Measurements from ENCODE around the gene DSCAML1.

DNA sequence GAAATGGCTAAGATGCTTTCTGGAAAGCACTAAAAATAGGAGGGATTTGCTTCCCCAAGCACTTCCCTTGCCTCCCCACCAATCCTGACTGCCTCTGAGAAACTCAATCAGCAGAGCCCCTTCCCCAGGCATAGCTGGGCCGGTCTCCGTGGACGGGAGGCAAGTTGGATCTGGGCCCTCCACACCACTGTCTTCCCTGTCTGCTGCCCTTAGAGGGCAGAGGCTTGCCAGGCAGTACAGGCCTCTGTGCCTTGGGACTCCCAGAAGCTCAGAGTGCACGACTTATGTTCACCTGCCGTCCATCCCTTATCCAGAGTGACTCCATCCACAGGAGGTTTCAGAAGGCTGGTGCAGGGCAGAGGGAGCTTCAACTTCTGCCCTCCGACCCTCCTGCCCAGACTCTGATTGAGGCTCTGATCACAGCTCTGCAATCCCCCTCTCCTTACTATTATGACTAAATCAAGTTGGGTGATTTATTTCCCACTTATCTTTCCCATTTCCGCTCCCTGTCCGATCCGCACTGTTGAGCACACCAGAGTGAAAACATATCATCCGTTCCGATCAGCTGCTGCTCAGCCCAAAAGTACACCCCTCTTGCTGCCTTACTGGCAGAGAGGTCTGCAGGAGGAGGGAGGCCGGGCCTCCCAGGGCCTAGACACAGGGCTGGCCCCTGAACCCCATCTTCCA lies 71.8 kb downstream of the DSCAML1 start:
- no peak for TF ChIP-seq CTCF (IDR thresholded peaks at IDR 0.05)
- TF ChIP-seq POLR2A (IDR thresholded peaks at IDR 0.05): no peak
